Measurements from ENCODE around the gene KIR2DL1.
A peak's percentile ranks its signal among the peaks of the same experiment; 100 is the strongest.

Gene KIR2DL1

DNA sequence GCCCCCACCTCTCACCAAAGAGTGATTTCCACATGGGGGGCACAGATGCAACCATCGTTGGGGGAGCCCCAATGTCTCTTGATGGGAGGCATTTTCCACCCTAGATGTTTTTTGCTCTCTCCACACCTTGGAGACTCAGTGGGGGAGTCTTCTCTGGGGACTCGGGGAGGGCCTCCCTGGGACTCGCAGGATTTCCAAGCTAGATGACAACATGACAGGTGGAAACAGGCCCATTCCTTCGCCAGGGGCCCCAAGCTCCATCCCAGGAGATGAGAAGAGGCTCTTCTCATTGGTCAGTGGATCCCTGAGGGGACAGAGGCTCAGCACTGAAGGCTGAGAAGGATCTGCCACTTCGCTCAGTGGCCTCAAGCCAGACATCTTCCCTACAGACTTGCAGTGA is 21.1 kb downstream of the KIR2DL1 start:
- ATAC-seq (ENCODE audit: low read depth): no peak
- H3K4me3 ChIP-seq (ENCODE audit: severe bottlenecking): no peak overlapping the region
- H3K36me3 ChIP-seq (ENCODE audit: low read depth): no peaks in the 10 kb centered on the region
- no peaks in the 10 kb centered on the region for H3K27me3 ChIP-seq (ENCODE audit: insufficient read depth, poor library complexity, severe bottlenecking)
- TF ChIP-seq, protein P1, sequence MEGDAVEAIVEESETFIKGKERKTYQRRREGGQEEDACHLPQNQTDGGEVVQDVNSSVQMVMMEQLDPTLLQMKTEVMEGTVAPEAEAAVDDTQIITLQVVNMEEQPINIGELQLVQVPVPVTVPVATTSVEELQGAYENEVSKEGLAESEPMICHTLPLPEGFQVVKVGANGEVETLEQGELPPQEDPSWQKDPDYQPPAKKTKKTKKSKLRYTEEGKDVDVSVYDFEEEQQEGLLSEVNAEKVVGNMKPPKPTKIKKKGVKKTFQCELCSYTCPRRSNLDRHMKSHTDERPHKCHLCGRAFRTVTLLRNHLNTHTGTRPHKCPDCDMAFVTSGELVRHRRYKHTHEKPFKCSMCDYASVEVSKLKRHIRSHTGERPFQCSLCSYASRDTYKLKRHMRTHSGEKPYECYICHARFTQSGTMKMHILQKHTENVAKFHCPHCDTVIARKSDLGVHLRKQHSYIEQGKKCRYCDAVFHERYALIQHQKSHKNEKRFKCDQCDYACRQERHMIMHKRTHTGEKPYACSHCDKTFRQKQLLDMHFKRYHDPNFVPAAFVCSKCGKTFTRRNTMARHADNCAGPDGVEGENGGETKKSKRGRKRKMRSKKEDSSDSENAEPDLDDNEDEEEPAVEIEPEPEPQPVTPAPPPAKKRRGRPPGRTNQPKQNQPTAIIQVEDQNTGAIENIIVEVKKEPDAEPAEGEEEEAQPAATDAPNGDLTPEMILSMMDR (IDR thresholded peaks at IDR 0.05; ENCODE audit: poor library complexity, severe bottlenecking): no peak
- H3K27ac ChIP-seq (ENCODE audit: poor library complexity, severe bottlenecking): no peak overlapping the region
- no peaks in the 10 kb centered on the region for H3K9me3 ChIP-seq (ENCODE audit: severe bottlenecking)
- no peak for DNase-seq (ENCODE audit: low spot score)
- H3K4me1 ChIP-seq (ENCODE audit: insufficient read depth, poor library complexity, severe bottlenecking): no peaks in the 10 kb centered on the region

DNA sequence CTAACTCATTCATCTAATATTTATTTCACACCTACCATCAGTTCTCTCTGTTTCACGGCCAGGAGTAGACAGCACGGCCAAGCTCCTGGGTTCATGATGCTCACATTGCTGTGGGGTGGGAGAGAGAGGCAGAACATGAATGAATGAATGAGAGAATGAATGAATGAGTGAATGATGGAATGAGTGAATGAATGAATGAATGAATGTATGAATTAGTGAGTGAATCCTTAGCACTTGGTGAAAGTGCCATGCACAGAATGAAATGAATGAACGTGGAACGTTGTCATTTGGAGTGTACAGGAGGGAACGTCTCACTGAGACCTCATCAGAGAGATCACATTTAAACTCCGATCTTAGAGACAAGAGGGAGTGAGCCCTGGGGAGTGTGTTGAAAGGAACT is 21.9 kb downstream of the KIR2DL1 start:
- Histone ChIP-seq H3K36me3 (ENCODE audit: low read depth) (no peaks in the 10 kb centered on the region), H3K27ac (ENCODE audit: poor library complexity, severe bottlenecking) (no peak overlapping the region), H3K4me3 (ENCODE audit: severe bottlenecking) (no peak overlapping the region), H3K9me3 (ENCODE audit: severe bottlenecking) (no peaks in the 10 kb centered on the region), H3K27me3 (ENCODE audit: insufficient read depth, poor library complexity, severe bottlenecking) (no peaks in the 10 kb centered on the region), H3K4me1 (ENCODE audit: insufficient read depth, poor library complexity, severe bottlenecking) (no peaks in the 10 kb centered on the region)
- DNase-seq (ENCODE audit: low spot score) (no peak), ATAC-seq (ENCODE audit: low read depth) (no peak)
- TF ChIP-seq, protein P1 (IDR thresholded peaks at IDR 0.05; ENCODE audit: poor library complexity, severe bottlenecking): no peak

DNA sequence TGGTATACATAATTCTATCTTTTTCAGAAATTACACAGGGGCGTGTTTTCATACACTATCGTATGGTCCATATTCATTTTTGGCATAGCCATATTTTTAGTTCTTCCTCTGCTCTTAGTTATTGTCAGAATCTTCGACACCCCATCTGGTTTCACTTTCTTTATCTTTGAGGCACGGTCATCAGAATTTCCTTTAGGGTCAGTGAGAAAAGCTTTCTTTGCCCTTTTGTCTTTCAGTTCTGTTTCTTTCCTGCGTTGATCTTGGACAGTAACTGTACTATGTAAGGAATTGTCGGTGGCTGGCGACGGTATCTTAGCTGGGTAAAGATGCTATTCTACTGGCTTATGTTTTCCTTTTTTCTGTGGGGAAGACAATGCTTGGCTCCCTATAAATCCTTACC is 23.2 kb downstream of the KIR2DL1 start:
- no peak for ATAC-seq (ENCODE audit: low read depth)
- H3K4me3 ChIP-seq (ENCODE audit: severe bottlenecking): peak overlapping the region; percentile 12
- no peaks in the 10 kb centered on the region for H3K9me3 ChIP-seq (ENCODE audit: severe bottlenecking)
- no peak for DNase-seq (ENCODE audit: low spot score)
- H3K4me1 ChIP-seq (ENCODE audit: insufficient read depth, poor library complexity, severe bottlenecking): no peaks in the 10 kb centered on the region
- no peak overlapping the region for H3K27ac ChIP-seq (ENCODE audit: poor library complexity, severe bottlenecking)
- no peaks in the 10 kb centered on the region for H3K27me3 ChIP-seq (ENCODE audit: insufficient read depth, poor library complexity, severe bottlenecking)
- TF ChIP-seq, protein P1 (IDR thresholded peaks at IDR 0.05; ENCODE audit: poor library complexity, severe bottlenecking): no peak
- H3K36me3 ChIP-seq (ENCODE audit: low read depth): no peaks in the 10 kb centered on the region

DNA sequence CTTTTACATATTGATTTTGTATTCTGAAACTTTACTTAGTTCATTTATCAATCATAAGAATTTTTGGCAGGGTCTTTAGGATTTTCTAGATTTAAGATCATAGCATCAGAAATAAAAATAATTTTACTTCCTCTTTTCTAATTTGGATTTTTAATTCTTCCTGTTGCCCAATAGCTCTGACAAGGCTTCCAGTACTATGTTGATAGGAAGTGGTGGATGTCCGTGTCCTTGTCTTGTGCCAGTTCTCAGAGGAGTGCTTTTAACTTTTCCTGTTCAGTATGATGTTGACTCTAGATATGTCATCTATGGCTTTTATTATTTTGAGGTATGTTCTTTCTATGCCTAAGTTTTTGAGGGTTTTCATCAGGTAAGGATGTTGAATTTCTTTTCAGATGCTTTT is 26.2 kb downstream of the KIR2DL1 start:
- H3K4me1 ChIP-seq (ENCODE audit: insufficient read depth, poor library complexity, severe bottlenecking): no peaks in the 10 kb centered on the region
- TF ChIP-seq, protein P1 (IDR thresholded peaks at IDR 0.05; ENCODE audit: poor library complexity, severe bottlenecking): no peak
- H3K36me3 ChIP-seq (ENCODE audit: low read depth): no peaks in the 10 kb centered on the region
- ATAC-seq (ENCODE audit: low read depth) (no peak), DNase-seq (ENCODE audit: low spot score) (no peak)
- no peak overlapping the region for H3K27ac ChIP-seq (ENCODE audit: poor library complexity, severe bottlenecking)
- H3K4me3 ChIP-seq (ENCODE audit: severe bottlenecking): no peak overlapping the region
- H3K9me3 ChIP-seq (ENCODE audit: severe bottlenecking): no peaks in the 10 kb centered on the region
- H3K27me3 ChIP-seq (ENCODE audit: insufficient read depth, poor library complexity, severe bottlenecking): no peaks in the 10 kb centered on the region

DNA sequence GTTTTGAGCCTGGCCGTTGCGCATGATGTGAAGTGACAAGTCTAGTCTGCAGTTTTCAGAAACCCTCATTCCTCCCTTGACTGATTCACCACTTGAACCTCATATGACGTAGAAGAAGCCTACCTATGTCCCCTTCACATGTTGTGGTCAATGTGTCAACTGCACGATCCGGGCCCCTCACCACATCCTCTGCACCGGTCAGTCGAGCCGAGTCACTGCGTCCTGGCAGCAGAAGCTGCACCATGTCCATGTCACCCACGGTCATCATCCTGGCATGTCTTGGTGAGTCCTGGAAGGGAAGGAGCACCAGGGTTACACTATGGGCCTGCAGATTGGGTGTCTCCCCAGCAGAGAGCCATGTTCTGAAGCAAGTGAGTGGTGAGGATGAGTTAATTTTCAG is 33.8 kb downstream of the KIR2DL1 start, which contains the start of gene KIR2DL4:
Gene KIR2DL4 (plus strand): TSS at position 201 of the 400 bp plus-strand sequence. CDS start 42 bp downstream, at position 243.
- no peaks in the 10 kb centered on the region for H3K27me3 ChIP-seq (ENCODE audit: insufficient read depth, poor library complexity, severe bottlenecking)
- H3K9me3 ChIP-seq (ENCODE audit: severe bottlenecking): no peaks in the 10 kb centered on the region
- no peaks in the 10 kb centered on the region for H3K36me3 ChIP-seq (ENCODE audit: low read depth)
- no peak within 1 kb of the TSS for H3K4me3 ChIP-seq (ENCODE audit: severe bottlenecking)
- no peak for ATAC-seq (ENCODE audit: low read depth)
- no peak for DNase-seq (ENCODE audit: low spot score)
- H3K27ac ChIP-seq (ENCODE audit: poor library complexity, severe bottlenecking): no peak within 1 kb of the TSS
- TF ChIP-seq, protein P1 (IDR thresholded peaks at IDR 0.05; ENCODE audit: poor library complexity, severe bottlenecking): no peak
- H3K4me1 ChIP-seq (ENCODE audit: insufficient read depth, poor library complexity, severe bottlenecking): no peaks in the 10 kb centered on the region
